ENCODE data around the gene RNF144A. TPM values are rescaled to one million over a fixed set of nuclear protein-coding genes. Genes with fewer than 3 reads are reported as not detected.
A peak's percentile ranks its signal among the peaks of the same experiment; 100 is the strongest.

Gene RNF144A
- total and polyA plus RNA-seq, 2 of the 13 experiments (the other 11 are each of a cell fraction or from before 2014, with no cell fraction given) = 13.9 to 16.5 TPM

DNA sequence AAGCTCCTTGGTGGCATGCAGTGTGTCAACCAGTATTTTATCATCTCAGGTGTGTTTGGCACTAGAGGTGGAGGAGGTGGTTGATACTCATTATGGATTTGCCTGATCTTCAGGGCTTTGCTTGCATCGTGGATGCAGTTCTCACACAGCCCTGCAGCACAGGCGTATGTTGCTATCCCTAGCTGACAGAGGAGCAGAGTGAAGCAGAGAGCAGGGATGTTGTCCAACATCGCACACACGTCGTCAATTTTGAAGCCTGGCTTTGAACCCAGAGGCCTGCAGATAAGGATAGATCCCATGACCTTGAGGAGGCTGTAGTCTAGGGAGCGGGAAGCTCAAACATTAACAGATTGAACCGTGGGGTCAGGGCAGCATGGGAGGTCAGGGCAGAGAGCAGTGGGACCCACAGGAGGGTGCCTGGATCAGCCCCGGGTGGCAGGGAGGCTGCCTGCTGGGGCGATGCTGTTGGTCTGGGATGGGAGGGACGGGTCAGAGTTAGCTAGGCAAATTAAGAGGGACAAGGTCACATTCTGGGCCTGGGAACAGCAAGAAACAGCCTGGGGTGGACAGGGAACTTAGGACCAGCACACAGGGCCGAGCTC lies 4.2 kb downstream of the RNF144A start (continued):
- TF ChIP-seq, protein P1, sequence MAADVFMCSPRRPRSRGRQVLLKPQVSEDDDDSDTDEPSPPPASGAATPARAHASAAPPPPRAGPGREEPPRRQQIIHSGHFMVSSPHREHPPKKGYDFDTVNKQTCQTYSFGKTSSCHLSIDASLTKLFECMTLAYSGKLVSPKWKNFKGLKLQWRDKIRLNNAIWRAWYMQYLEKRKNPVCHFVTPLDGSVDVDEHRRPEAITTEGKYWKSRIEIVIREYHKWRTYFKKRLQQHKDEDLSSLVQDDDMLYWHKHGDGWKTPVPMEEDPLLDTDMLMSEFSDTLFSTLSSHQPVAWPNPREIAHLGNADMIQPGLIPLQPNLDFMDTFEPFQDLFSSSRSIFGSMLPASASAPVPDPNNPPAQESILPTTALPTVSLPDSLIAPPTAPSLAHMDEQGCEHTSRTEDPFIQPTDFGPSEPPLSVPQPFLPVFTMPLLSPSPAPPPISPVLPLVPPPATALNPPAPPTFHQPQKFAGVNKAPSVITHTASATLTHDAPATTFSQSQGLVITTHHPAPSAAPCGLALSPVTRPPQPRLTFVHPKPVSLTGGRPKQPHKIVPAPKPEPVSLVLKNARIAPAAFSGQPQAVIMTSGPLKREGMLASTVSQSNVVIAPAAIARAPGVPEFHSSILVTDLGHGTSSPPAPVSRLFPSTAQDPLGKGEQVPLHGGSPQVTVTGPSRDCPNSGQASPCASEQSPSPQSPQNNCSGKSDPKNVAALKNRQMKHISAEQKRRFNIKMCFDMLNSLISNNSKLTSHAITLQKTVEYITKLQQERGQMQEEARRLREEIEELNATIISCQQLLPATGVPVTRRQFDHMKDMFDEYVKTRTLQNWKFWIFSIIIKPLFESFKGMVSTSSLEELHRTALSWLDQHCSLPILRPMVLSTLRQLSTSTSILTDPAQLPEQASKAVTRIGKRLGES (CRISPR knock-in tag; IDR thresholded peaks at IDR 0.05; ENCODE audit: borderline replicate concordance) = no peak
- TF ChIP-seq ZNF792 (CRISPR knock-in tag; IDR thresholded peaks at IDR 0.05) (peak; percentile 63; the same call in 1 of the 2 replicates), NCOA2 (CRISPR knock-in tag; IDR thresholded peaks at IDR 0.05) (peak; percentile 87), ZBTB33 (CRISPR knock-in tag; IDR thresholded peaks at IDR 0.05) (peak; percentile 48; the same call in 1 of the 2 replicates), ZBTB7B (CRISPR knock-in tag; IDR thresholded peaks at IDR 0.05) (peak; percentile 93), ZNF543 (CRISPR knock-in tag; IDR thresholded peaks at IDR 0.05) (peak; percentile 94), FOXA1 (IDR thresholded peaks at IDR 0.05) (no peak), FOXA1 (CRISPR knock-in tag; IDR thresholded peaks at IDR 0.05) (no peak), HHEX (CRISPR knock-in tag; IDR thresholded peaks at IDR 0.05) (0 out of 2 replicates have a peak, but pooled peaks have one; percentile 33), ZNF776 (CRISPR knock-in tag; IDR thresholded peaks at IDR 0.05) (no peak), THYN1 (CRISPR knock-in tag; IDR thresholded peaks at IDR 0.05; ENCODE audit: borderline replicate concordance, low read depth) (no peak), ZBTB21 (CRISPR knock-in tag; IDR thresholded peaks at IDR 0.05) (no peak), PPARG (CRISPR knock-in tag; conservative IDR thresholded peaks at IDR 0.05) (peak; percentile 85), ZNF773 (CRISPR knock-in tag; IDR thresholded peaks at IDR 0.05; ENCODE audit: borderline replicate concordance) (no peak)
- TF ChIP-seq, protein P2, sequence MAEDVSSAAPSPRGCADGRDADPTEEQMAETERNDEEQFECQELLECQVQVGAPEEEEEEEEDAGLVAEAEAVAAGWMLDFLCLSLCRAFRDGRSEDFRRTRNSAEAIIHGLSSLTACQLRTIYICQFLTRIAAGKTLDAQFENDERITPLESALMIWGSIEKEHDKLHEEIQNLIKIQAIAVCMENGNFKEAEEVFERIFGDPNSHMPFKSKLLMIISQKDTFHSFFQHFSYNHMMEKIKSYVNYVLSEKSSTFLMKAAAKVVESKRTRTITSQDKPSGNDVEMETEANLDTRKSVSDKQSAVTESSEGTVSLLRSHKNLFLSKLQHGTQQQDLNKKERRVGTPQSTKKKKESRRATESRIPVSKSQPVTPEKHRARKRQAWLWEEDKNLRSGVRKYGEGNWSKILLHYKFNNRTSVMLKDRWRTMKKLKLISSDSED (CRISPR knock-in tag; IDR thresholded peaks at IDR 0.05) = no peak
- TF ChIP-seq, protein P3, sequence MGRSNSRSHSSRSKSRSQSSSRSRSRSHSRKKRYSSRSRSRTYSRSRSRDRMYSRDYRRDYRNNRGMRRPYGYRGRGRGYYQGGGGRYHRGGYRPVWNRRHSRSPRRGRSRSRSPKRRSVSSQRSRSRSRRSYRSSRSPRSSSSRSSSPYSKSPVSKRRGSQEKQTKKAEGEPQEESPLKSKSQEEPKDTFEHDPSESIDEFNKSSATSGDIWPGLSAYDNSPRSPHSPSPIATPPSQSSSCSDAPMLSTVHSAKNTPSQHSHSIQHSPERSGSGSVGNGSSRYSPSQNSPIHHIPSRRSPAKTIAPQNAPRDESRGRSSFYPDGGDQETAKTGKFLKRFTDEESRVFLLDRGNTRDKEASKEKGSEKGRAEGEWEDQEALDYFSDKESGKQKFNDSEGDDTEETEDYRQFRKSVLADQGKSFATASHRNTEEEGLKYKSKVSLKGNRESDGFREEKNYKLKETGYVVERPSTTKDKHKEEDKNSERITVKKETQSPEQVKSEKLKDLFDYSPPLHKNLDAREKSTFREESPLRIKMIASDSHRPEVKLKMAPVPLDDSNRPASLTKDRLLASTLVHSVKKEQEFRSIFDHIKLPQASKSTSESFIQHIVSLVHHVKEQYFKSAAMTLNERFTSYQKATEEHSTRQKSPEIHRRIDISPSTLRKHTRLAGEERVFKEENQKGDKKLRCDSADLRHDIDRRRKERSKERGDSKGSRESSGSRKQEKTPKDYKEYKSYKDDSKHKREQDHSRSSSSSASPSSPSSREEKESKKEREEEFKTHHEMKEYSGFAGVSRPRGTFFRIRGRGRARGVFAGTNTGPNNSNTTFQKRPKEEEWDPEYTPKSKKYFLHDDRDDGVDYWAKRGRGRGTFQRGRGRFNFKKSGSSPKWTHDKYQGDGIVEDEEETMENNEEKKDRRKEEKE (IDR thresholded peaks at IDR 0.05) = no peak

All from HepG2 (cell line).